ENCODE data around the gene SMAD7.

Gene SMAD7

GRCh38 chr18:48929212-48929612 is 21.6 kb downstream of the SMAD7 start:
- DNase-seq: no peak

GRCh38 chr18:48928787-48929186 is 22.0 kb downstream of the SMAD7 start:
- DNase-seq: peak; percentile 78

- DNase-seq: no peak
Measured at GRCh38 chr18:48927286-48928080, 23.3 kb downstream of the SMAD7 start.

GRCh38 chr18:48926420-48926857 is 24.3 kb downstream of the SMAD7 start:
- peak; percentile 39 for DNase-seq

- no peak for DNase-seq
Measured at GRCh38 chr18:48925491-48925780, 25.3 kb downstream of the SMAD7 start.

GRCh38 chr18:48924630-48925490 is 25.9 kb downstream of the SMAD7 start:
- no peak for DNase-seq

- no peak for DNase-seq
Measured at GRCh38 chr18:48923746-48924629, 26.8 kb downstream of the SMAD7 start.

- no peak for DNase-seq
Measured at GRCh38 chr18:48922801-48923730, 27.7 kb downstream of the SMAD7 start.

GRCh38 chr18:48922226-48922800 is 28.5 kb downstream of the SMAD7 start:
- DNase-seq: no peak

- DNase-seq: no peak
Measured at GRCh38 chr18:48921305-48922225, 29.2 kb downstream of the SMAD7 start.

GRCh38 chr18:48920408-48921038 is 30.2 kb downstream of the SMAD7 start:
- no peak for DNase-seq

- DNase-seq: no peak
Measured at GRCh38 chr18:48919547-48919946, 31.2 kb downstream of the SMAD7 start.

GRCh38 chr18:48918660-48919456 is 31.9 kb downstream of the SMAD7 start:
- no peak for DNase-seq

GRCh38 chr18:48917579-48918517 is 32.9 kb downstream of the SMAD7 start:
- no peak for DNase-seq

- DNase-seq: no peak
Measured at GRCh38 chr18:48915626-48916425, 34.9 kb downstream of the SMAD7 start.

- DNase-seq: no peak
Measured at GRCh38 chr18:48914581-48915251, 36.0 kb downstream of the SMAD7 start.
